ENCODE measurements around the gene HERPUD2. TPM values are rescaled to one million over a fixed set of nuclear protein-coding genes. Genes with fewer than 3 reads are reported as not detected.
A peak's percentile ranks its signal among the peaks of the same experiment; 100 is the strongest.

Gene HERPUD2
- total RNA-seq, 4 donors from 2014 or later = 25.3 to 44.1 (median 39.3) TPM

DNA sequence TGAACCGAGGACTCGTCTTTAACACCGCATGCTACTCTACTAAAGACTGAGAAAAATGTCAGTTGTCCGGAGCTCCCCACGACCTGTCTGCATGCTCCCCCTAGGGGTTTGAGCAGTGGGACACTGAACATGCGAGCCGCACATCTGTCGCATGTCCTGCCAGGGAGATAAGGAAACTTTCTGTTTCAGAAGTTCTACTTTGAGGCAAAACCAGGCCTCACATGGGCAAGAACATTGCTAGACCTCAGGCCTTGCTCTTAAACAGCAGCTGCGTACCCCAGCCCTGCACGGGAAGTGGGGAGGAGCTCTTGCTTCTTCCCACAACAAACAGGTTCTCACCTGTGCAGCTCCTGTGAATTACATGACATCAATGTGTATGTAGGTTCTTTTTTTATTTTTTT is 30.3 kb upstream of the HERPUD2 start:
- WGBS, 2 donors = 91 to 95% methylated on average over 10 of the region's 10 CpGs
- no peaks in the 10 kb centered on the region for H3K27me3 ChIP-seq
- TF ChIP-seq CTCF (IDR thresholded peaks at IDR 0.05) (peak in 1 of 5 experiments; percentile 14), POLR2A (IDR thresholded peaks at IDR 0.05) (no peak)
- no peaks in the 10 kb centered on the region for H3K9me3 ChIP-seq
- no peaks in the 10 kb centered on the region for H3K36me3 ChIP-seq
- peaks cover 0 to 4% (median 2%) of the 10 kb centered on the region in 4 donors for H3K4me1 ChIP-seq
- H3K27ac ChIP-seq = peak overlapping the region in 1 of 4 donors; percentile 54
- no peak overlapping the region for H3K4me3 ChIP-seq
- no peak for DNase-seq (ENCODE audit: low spot score in 2 of 2)

- no peak overlapping the region for H3K4me3 ChIP-seq
- H3K27me3 ChIP-seq = no peaks in the 10 kb centered on the region
- WGBS, 2 donors = 85 to 87% methylated on average over 4 of the region's 4 CpGs
- H3K36me3 ChIP-seq = no peaks in the 10 kb centered on the region
- TF ChIP-seq POLR2A (IDR thresholded peaks at IDR 0.05) = no peak
- no peak for TF ChIP-seq CTCF (IDR thresholded peaks at IDR 0.05)
- no peak for TF ChIP-seq EP300 (IDR thresholded peaks at IDR 0.05)
- no peak for DNase-seq (ENCODE audit: low spot score in 2 of 2)
- H3K4me1 ChIP-seq = no peaks in the 10 kb centered on the region
- no peaks in the 10 kb centered on the region for H3K9me3 ChIP-seq
- H3K27ac ChIP-seq = no peak overlapping the region
Measured at GRCh38 chr7:35723011-35723410, 28.1 kb upstream of the HERPUD2 start.

DNA sequence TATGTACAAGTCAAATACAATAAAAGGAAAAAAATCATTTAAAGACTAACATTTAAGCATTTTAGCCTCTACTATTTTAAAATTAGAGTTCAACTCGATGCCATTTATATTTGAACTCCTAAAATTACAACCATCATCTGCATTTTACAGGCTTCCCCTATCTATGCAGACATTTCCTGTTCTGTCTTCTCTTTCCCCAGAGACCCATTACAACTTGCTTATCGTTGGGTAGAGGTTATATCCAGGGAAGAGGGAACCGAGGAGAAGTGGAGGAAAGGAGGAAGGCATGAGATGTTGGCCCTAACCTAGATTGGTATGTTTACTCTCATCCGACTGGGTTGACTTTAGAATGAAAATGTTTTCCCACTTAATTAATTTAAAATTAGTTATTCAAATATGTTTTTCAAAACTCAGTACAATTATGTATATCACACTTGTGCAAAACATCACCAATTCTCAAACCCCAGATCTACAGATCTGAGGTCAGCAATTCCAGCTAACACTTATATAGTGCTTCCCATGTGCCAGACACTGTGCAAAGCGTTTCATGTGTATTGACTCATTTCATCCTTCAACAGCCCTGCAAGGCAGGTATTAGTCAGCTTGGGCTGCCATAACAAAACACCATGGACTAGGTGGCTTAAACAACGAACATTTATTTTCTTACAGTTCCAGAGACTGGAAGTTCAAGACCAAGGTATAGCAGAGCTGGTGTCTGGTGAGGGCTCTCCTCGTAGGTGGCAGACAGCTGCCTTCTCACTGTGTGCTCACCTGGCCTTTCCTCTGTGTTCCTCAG is 27.3 kb upstream of the HERPUD2 start:
- H3K9me3 ChIP-seq = no peaks in the 10 kb centered on the region
- H3K4me3 ChIP-seq = no peak overlapping the region
- TF ChIP-seq CTCF (IDR thresholded peaks at IDR 0.05) (no peak), POLR2A (IDR thresholded peaks at IDR 0.05) (no peak), EP300 (IDR thresholded peaks at IDR 0.05) (no peak)
- H3K4me1 ChIP-seq = peaks cover 0 to 5% (median 0%) of the 10 kb centered on the region in 4 donors
- no peak overlapping the region for H3K27ac ChIP-seq
- no peaks in the 10 kb centered on the region for H3K36me3 ChIP-seq
- H3K27me3 ChIP-seq = no peaks in the 10 kb centered on the region
- whole genome bisulfite sequencing, 2 donors = 66 to 70% methylated on average over 7 of the region's 7 CpGs
- DNase-seq (ENCODE audit: low spot score in 2 of 2) = no peak

- Histone ChIP-seq H3K27ac (no peak overlapping the region), H3K36me3 (no peaks in the 10 kb centered on the region), H3K9me3 (no peaks in the 10 kb centered on the region), H3K4me1 (peaks cover 0 to 14% (median 0%) of the 10 kb centered on the region in 4 donors), H3K27me3 (no peaks in the 10 kb centered on the region), H3K4me3 (no peak overlapping the region)
- no peak for DNase-seq (ENCODE audit: low spot score in 2 of 2)
- TF ChIP-seq CTCF (IDR thresholded peaks at IDR 0.05) (no peak), POLR2A (IDR thresholded peaks at IDR 0.05) (no peak)
- 84 to 98% methylated on average over 2 of the region's 2 CpGs for WGBS, 2 donors
Measured at GRCh38 chr7:35721288-35721687, 26.4 kb upstream of the HERPUD2 start.

- Histone ChIP-seq H3K9me3 (no peaks in the 10 kb centered on the region), H3K27ac (no peak overlapping the region), H3K27me3 (no peaks in the 10 kb centered on the region), H3K4me1 (peaks cover 0 to 19% (median 0%) of the 10 kb centered on the region in 4 donors), H3K4me3 (no peak overlapping the region), H3K36me3 (no peaks in the 10 kb centered on the region)
- DNase-seq (ENCODE audit: low spot score in 2 of 2) = no peak
- no peak for TF ChIP-seq POLR2A (IDR thresholded peaks at IDR 0.05)
- no peak for TF ChIP-seq EP300 (IDR thresholded peaks at IDR 0.05)
- TF ChIP-seq CTCF (IDR thresholded peaks at IDR 0.05) = no peak
Measured at GRCh38 chr7:35720849-35721248, 25.9 kb upstream of the HERPUD2 start.
